Mammary epithelial cell (primary cell): ENCODE results near the gene DNPEP.

Source experiments
- EZH2 ChIP-seq: IDR thresholded peaks from 2 replicates; pipeline ENCODE4 v1.6.1; 2012; ENCODE audit warnings: low read length, inconsistent platforms, borderline replicate concordance
- TF ChIP-seq, protein P1 (sequence below), 2 donors: IDR thresholded peaks in 1 of 2; conservative IDR thresholded peaks in 1 of 2; 2 replicates each; pipeline ENCODE4 v1.5.1; 2011 to 2012; ENCODE audit warnings: inconsistent platforms in 2 of 2, low read length in 2 of 2, mild to moderate bottlenecking in 2 of 2, control low read depth in 1 of 2, low read depth in 1 of 2; ENCODE audit not compliant: insufficient read depth in 1 of 2; ENCODE audit errors: extremely low read depth in 1 of 2

DNA sequence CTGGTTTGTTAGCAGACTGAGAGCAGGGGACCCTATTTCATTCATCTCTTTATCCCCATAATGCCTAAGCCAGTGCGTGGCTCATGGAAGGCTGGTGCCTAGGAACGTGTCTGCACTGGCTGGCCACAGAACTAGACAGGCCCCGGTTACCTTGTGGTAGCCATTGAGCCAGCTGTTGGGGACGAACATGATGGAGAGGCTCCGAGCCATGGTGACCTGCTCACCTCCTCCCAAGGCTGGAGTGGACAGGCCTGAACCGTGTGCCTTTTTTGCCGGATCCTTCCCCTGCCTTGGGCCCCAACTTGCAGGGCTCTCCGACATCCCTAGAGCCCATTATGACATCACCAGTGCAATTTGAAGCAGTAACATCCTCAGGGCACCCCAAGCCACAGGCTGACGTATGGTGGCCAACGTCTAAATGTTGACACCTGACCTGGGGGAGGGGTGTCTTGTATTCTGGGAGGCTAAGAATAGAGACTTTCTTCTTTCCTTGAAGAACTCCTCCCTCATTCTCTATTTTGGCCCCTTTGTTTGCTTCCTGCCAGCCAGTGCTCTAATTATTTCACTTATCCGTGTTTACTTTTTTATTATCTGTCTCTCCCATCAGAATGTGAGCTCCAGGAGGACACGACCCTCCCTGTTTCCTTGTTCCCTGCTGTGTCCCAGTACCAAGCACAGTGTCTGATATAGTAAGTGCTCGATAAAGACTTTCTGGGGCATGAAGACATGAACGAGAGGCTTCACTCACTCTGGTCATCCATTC is 12.2 kb upstream of the DNPEP start:
- TF ChIP-seq, protein P1, sequence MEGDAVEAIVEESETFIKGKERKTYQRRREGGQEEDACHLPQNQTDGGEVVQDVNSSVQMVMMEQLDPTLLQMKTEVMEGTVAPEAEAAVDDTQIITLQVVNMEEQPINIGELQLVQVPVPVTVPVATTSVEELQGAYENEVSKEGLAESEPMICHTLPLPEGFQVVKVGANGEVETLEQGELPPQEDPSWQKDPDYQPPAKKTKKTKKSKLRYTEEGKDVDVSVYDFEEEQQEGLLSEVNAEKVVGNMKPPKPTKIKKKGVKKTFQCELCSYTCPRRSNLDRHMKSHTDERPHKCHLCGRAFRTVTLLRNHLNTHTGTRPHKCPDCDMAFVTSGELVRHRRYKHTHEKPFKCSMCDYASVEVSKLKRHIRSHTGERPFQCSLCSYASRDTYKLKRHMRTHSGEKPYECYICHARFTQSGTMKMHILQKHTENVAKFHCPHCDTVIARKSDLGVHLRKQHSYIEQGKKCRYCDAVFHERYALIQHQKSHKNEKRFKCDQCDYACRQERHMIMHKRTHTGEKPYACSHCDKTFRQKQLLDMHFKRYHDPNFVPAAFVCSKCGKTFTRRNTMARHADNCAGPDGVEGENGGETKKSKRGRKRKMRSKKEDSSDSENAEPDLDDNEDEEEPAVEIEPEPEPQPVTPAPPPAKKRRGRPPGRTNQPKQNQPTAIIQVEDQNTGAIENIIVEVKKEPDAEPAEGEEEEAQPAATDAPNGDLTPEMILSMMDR (conservative IDR thresholded peaks at IDR 0.05 in 1 of 2, IDR thresholded peaks at IDR 0.05 in 1 of 2; ENCODE audit: extremely low read depth in 1 of 2, insufficient read depth in 1 of 2, low read depth in 1 of 2, low read length in 2 of 2): no peak
- no peak for TF ChIP-seq EZH2
